Osteocyte (in vitro differentiated cells): Measurements from ENCODE around the gene CHN1. TPM values are rescaled to one million over a fixed set of nuclear protein-coding genes. Genes with fewer than 3 reads are reported as not detected.

ENCODE experiments used
- DNase-seq: peaks from one replicate; pipeline ENCODE4 v3.0.0; 2021; ENCODE audit warnings: mixed read lengths; ENCODE audit not compliant: unreplicated experiment; ENCODE audit errors: extremely low spot score
- H3K27ac Mint-ChIP-seq: one replicate; pipeline ENCODE4 v1.8.0; 2021; ENCODE audit warnings: mild to moderate bottlenecking, mixed read lengths; ENCODE audit not compliant: unreplicated experiment
- H3K27me3 Mint-ChIP-seq: one replicate; pipeline ENCODE4 v1.8.0; 2021; ENCODE audit warnings: mixed read lengths; ENCODE audit not compliant: unreplicated experiment
- H3K36me3 Mint-ChIP-seq: one replicate; pipeline ENCODE4 v1.8.0; 2021; ENCODE audit warnings: mixed read lengths; ENCODE audit not compliant: unreplicated experiment
- H3K4me1 Mint-ChIP-seq: one replicate; pipeline ENCODE4 v1.8.0; 2021; ENCODE audit warnings: mixed read lengths; ENCODE audit not compliant: unreplicated experiment
- H3K4me3 Mint-ChIP-seq: one replicate; pipeline ENCODE4 v1.8.0; 2021; ENCODE audit warnings: mild to moderate bottlenecking, moderate library complexity, mixed read lengths; ENCODE audit not compliant: unreplicated experiment
- H3K9me3 Mint-ChIP-seq: one replicate; pipeline ENCODE4 v1.8.0; 2021; ENCODE audit warnings: mixed read lengths; ENCODE audit not compliant: unreplicated experiment
- total RNA-seq: library from RNA; stranded (reverse); gene quantifications from 2 replicates; pipeline ENCODE4 v1.2.1, GENCODE V29; 2021
- TF ChIP-seq, protein P1 (sequence below): fragments of 200-600 bp; sonication (generic); IDR thresholded peaks from 2 replicates; pipeline ENCODE4 v1.5.0; 2021; ENCODE audit warnings: antibody characterized with exemption, mild to moderate bottlenecking, moderate library complexity

CHN1 gene
- total RNA-seq, 1 donor from 2014 or later = 22.3 TPM

DNA sequence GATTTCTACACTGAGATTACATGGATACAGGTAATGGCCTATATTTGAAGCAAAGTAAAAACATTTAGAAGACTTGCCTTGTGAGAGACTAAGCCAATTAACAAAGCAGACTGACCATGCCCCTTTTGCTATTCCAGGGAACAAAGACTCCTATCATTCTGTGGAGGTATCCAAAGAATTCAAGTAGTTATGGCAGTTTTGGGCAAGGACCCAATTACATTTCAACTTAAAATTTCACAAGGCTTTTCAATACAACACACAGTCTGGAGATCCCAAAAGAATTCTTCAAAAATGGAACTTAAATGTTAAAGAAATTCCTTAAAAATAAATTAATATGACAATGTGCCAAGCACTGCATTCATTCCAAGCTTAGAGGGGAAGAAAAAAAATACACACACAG lies 131.7 kb downstream of the CHN1 start:
- no peak overlapping the region for H3K4me3 Mint-ChIP-seq
- DNase-seq = no peak
- H3K9me3 Mint-ChIP-seq = no peaks in the 10 kb centered on the region
- peak overlapping the region; percentile 52 for H3K27ac Mint-ChIP-seq
- no peaks in the 10 kb centered on the region for H3K27me3 Mint-ChIP-seq
- H3K36me3 Mint-ChIP-seq = peaks cover 2% of the 10 kb centered on the region
- TF ChIP-seq, protein P1, sequence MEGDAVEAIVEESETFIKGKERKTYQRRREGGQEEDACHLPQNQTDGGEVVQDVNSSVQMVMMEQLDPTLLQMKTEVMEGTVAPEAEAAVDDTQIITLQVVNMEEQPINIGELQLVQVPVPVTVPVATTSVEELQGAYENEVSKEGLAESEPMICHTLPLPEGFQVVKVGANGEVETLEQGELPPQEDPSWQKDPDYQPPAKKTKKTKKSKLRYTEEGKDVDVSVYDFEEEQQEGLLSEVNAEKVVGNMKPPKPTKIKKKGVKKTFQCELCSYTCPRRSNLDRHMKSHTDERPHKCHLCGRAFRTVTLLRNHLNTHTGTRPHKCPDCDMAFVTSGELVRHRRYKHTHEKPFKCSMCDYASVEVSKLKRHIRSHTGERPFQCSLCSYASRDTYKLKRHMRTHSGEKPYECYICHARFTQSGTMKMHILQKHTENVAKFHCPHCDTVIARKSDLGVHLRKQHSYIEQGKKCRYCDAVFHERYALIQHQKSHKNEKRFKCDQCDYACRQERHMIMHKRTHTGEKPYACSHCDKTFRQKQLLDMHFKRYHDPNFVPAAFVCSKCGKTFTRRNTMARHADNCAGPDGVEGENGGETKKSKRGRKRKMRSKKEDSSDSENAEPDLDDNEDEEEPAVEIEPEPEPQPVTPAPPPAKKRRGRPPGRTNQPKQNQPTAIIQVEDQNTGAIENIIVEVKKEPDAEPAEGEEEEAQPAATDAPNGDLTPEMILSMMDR = no peak
- H3K4me1 Mint-ChIP-seq = peaks cover 29% of the 10 kb centered on the region

DNA sequence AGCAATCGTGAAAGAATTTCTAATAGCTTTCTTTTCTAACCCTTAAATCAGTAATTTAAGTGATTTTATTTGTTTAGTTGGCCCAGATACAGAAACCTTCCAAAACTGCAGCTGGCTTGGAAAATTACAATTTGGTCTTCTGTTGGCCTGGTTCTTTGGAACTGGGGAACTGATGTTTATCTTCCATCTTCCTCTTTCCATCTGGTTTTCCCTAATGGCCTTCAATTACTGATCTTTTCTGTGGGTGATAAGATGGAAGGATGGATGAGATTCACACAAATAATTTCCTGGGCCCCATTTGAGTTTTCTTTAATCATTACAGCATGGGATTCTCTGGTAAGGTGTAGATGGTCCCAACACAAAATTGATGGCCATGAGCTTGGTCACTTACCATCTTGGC lies 134.4 kb downstream of the CHN1 start:
- peaks cover 2% of the 10 kb centered on the region for H3K36me3 Mint-ChIP-seq
- H3K27me3 Mint-ChIP-seq = no peaks in the 10 kb centered on the region
- DNase-seq = no peak
- H3K27ac Mint-ChIP-seq = no peak overlapping the region
- H3K4me1 Mint-ChIP-seq = peaks cover 20% of the 10 kb centered on the region
- H3K4me3 Mint-ChIP-seq = no peak overlapping the region
- TF ChIP-seq, protein P1 = no peak
- no peaks in the 10 kb centered on the region for H3K9me3 Mint-ChIP-seq

DNA sequence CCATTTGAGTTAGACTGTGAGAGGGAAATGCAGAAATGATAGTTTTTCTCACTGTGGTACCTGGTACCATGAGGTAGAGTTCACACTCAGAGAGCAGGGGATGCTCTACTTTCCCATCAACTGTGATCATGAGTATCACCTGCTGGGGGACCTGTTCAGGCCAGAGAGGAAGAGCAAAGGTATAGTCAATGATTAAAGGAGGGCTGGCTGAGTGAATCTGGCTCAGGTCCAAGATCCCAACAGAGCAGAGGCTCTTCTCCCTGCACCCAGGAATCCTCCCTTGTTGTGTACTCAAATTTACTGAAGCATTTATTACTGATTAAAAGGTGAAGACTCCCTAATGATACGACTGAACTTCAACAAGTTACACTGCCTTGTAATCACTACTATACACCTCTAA lies 136.3 kb downstream of the CHN1 start:
- TF ChIP-seq, protein P1 = no peak
- Mint-ChIP-seq H3K4me3 (no peak overlapping the region), H3K36me3 (peaks cover 2% of the 10 kb centered on the region)

DNA sequence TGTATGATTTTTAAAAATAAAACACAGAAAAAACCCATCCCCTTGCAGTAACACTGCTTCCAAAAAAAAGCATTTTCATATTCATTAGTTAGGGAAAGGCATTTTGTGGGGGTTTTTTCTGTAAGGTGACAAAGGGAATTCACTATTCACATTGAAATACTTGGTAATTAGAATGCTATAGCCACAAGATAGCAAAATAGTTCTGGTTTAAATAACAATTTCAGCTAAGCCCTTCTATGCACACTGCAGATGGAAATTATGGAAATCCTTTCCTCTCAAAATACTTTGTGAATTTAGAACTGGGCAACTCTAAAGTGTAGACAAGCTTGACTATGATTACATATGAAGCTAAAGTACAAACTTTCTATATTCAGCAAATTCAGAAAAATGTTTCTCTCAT lies 138.8 kb downstream of the CHN1 start:
- H3K27me3 Mint-ChIP-seq = no peaks in the 10 kb centered on the region
- TF ChIP-seq, protein P1 = no peak
- DNase-seq = no peak
- H3K4me1 Mint-ChIP-seq = peaks cover 4% of the 10 kb centered on the region
- H3K27ac Mint-ChIP-seq = no peak overlapping the region
- no peaks in the 10 kb centered on the region for H3K9me3 Mint-ChIP-seq
- peaks cover 2% of the 10 kb centered on the region for H3K36me3 Mint-ChIP-seq
- H3K4me3 Mint-ChIP-seq = no peak overlapping the region

More for the DNA sequence above, 136.3 kb downstream of the CHN1 start:
- peaks cover 13% of the 10 kb centered on the region for H3K4me1 Mint-ChIP-seq
- no peak overlapping the region for H3K27ac Mint-ChIP-seq
- H3K9me3 Mint-ChIP-seq = no peaks in the 10 kb centered on the region
- DNase-seq = no peak
- no peaks in the 10 kb centered on the region for H3K27me3 Mint-ChIP-seq

DNA sequence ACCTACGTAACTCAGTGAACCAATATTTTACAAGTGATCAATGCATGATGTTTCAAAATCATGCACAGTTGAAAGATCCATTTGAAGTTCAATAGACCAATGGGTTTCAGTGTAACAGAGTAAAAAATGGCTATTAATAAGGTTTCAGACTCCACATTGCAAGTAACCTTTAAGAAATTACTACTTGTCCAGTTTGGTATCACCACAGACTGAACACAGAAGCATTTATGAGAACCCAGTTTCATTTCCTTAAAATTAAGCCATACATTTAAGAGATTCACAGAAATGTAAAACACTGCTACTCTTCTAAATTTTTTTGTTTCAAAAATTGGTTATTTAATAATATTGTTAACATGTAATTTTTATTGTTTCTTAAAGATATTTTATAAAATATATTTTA lies 142.0 kb downstream of the CHN1 start:
- TF ChIP-seq, protein P1 = no peak
- Mint-ChIP-seq H3K4me3 (no peak overlapping the region), H3K36me3 (no peaks in the 10 kb centered on the region), H3K27ac (no peak overlapping the region), H3K9me3 (no peaks in the 10 kb centered on the region), H3K4me1 (peaks cover 11% of the 10 kb centered on the region), H3K27me3 (no peaks in the 10 kb centered on the region)
- DNase-seq = no peak
